ENCODE data around the gene ATG14.

DNA sequence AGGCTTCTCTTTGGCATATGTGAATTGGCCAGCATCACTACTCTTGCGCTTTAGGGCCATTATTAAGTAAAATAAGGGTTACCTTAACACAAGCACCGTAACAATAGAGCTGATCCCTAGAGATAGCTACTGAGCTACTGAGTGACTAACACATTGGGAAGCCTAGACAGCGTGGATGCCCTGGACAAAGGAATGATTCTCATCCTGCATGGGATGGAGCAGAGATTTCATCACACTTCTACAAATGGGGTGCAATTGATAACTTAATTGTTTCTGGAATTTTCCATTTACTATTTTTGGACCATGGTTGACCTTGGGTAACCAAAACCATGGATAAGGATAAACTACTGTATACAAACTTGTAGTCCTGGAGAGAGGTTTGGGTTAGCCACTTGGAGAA, 83.3 kb downstream of the ATG14 start:
- TF ChIP-seq EZH2phosphoT487 (IDR thresholded peaks at IDR 0.05; ENCODE audit: insufficient read depth, low read depth) (no peak), EZH2 (IDR thresholded peaks at IDR 0.05; ENCODE audit: insufficient read depth, poor library complexity, severe bottlenecking) (no peak)

All from GM23248 (cell line).